Body of pancreas (tissue), 4 donors: ENCODE measurements around the gene ENTPD7. TPM values are rescaled to one million over a fixed set of nuclear protein-coding genes. Genes with fewer than 3 reads are reported as not detected.

Source experiments
- ATAC-seq: fragments of 150-250 bp; one replicate; pipeline ENCODE4 v1.9.1; 2016
- DNase-seq, 4 donors: peaks; one replicate each; pipeline ENCODE4 v3.0.0-alpha.2; 2019
- H3K27ac ChIP-seq, 4 donors: fragments of 200-600 bp; sonication (generic); 1 replicate in 3 of 4; 2 replicates in 1 of 4; pipeline versions ENCODE4 v1.5.1 to v1.6.1; 2016 to 2019; ENCODE audit warnings: mild to moderate bottlenecking in 1 of 4, mixed read lengths in 1 of 4, moderate library complexity in 1 of 4
- H3K27me3 ChIP-seq, 2 donors: fragments of 200-600 bp; sonication (generic); one replicate each; pipeline ENCODE4 v1.6.0; 2016; ENCODE audit warnings: mild to moderate bottlenecking in 1 of 2
- H3K36me3 ChIP-seq, 2 donors: fragments of 200-600 bp; sonication (generic); replicated peaks in 1 of 2; 2 replicates each; pipeline ENCODE4 v1.5.1; 2016; ENCODE audit warnings: low read depth in 2 of 2; ENCODE audit not compliant: insufficient read depth in 1 of 2
- H3K4me1 ChIP-seq: fragments of 200-600 bp; sonication (generic); one replicate; pipeline ENCODE4 v1.6.0; 2016
- H3K4me3 ChIP-seq, 2 donors: fragments of 200-600 bp; sonication (generic); 1 replicate in 1 of 2; 2 replicates in 1 of 2; pipeline ENCODE4 v1.5.1; 2016 to 2019
- H3K9me3 ChIP-seq, 3 donors: fragments of 200-600 bp; sonication (generic); 1 replicate in 2 of 3; 2 replicates in 1 of 3; pipeline ENCODE4 v1.5.1; 2016
- POLR2A ChIP-seq, 3 donors: fragments of 450-650 bp; IDR thresholded peaks; one replicate each; pipeline ENCODE4 v1.6.1; 2016; ENCODE audit warnings: antibody characterized with exemption in 3 of 3, mild to moderate bottlenecking in 2 of 3
- WGBS, 2 donors: methylation state at CpG; one replicate each; pipeline ENCODE4 v1.1.5; 2017; 5-methylcytosine and 5-hydroxymethylcytosine counted together
- intact Hi-C: fragments of 100-400 bp; cut with DNase I; formaldehyde crosslinking; loops from one replicate; pipeline ENCODE4 v1.15.1; 2023
- total RNA-seq, 2 donors: library from RNA; depleted of rRNA; stranded (reverse); fragments of >200 nt; gene quantifications; one replicate each; pipeline ENCODE4 v1.1.0, GENCODE V29; 2016
- TF ChIP-seq, protein P1 (sequence below), 7 experiments: fragments of 450-650 bp in 4 of 7; fragments of 200-600 bp in 3 of 7; sonication (generic) in 3 of 7; IDR thresholded peaks; one replicate each; pipeline ENCODE4 v1.5.1; 2016 to 2019; ENCODE audit warnings: antibody characterized with exemption in 7 of 7

The ENTPD7 gene
- total RNA-seq, 2 donors from 2014 or later: 9.3 to 17.1 TPM

- no peak for TF ChIP-seq POLR2A (IDR thresholded peaks at IDR 0.05)
- TF ChIP-seq, protein P1, sequence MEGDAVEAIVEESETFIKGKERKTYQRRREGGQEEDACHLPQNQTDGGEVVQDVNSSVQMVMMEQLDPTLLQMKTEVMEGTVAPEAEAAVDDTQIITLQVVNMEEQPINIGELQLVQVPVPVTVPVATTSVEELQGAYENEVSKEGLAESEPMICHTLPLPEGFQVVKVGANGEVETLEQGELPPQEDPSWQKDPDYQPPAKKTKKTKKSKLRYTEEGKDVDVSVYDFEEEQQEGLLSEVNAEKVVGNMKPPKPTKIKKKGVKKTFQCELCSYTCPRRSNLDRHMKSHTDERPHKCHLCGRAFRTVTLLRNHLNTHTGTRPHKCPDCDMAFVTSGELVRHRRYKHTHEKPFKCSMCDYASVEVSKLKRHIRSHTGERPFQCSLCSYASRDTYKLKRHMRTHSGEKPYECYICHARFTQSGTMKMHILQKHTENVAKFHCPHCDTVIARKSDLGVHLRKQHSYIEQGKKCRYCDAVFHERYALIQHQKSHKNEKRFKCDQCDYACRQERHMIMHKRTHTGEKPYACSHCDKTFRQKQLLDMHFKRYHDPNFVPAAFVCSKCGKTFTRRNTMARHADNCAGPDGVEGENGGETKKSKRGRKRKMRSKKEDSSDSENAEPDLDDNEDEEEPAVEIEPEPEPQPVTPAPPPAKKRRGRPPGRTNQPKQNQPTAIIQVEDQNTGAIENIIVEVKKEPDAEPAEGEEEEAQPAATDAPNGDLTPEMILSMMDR (IDR thresholded peaks at IDR 0.05): no peak
- Histone ChIP-seq H3K4me1 (no peaks in the 10 kb centered on the region), H3K27ac (no peak overlapping the region), H3K27me3 (no peaks in the 10 kb centered on the region), H3K4me3 (no peak overlapping the region), H3K36me3 (no peaks in the 10 kb centered on the region), H3K9me3 (no peaks in the 10 kb centered on the region)
- ATAC-seq: no peak
- intact Hi-C loops: no loop called here
- no peak for DNase-seq
- WGBS, 2 donors: 81 to 89% methylated on average over 2 of the region's 2 CpGs
These were observed 11.6 kb upstream of the ENTPD7 start for GRCh38 chr10:99647601-99648151.

- no peaks in the 10 kb centered on the region for H3K9me3 ChIP-seq
- H3K4me3 ChIP-seq: no peak overlapping the region
- no peaks in the 10 kb centered on the region for H3K36me3 ChIP-seq
- no peaks in the 10 kb centered on the region for H3K27me3 ChIP-seq
- intact Hi-C loops: no loop called here
- TF ChIP-seq, protein P1 (IDR thresholded peaks at IDR 0.05): no peak
- TF ChIP-seq POLR2A (IDR thresholded peaks at IDR 0.05): no peak
- WGBS, 2 donors: 0% methylated on average over 1 of the region's 1 CpG
- no peak overlapping the region for H3K27ac ChIP-seq
- ATAC-seq (no peak), DNase-seq (no peak)
- no peaks in the 10 kb centered on the region for H3K4me1 ChIP-seq
These were observed 10.6 kb upstream of the ENTPD7 start for GRCh38 chr10:99648717-99649116.

GRCh38 chr10:99652800-99653390, 6.4 kb upstream of the ENTPD7 start:
- no peaks in the 10 kb centered on the region for H3K9me3 ChIP-seq
- TF ChIP-seq, protein P1 (IDR thresholded peaks at IDR 0.05): no peak
- no peak for TF ChIP-seq POLR2A (IDR thresholded peaks at IDR 0.05)
- ATAC-seq: no peak
- no peak overlapping the region for H3K27ac ChIP-seq
- H3K4me1 ChIP-seq: no peaks in the 10 kb centered on the region
- no peaks in the 10 kb centered on the region for H3K27me3 ChIP-seq
- intact Hi-C loops: no loop called here
- H3K4me3 ChIP-seq: no peak overlapping the region
- WGBS, 2 donors: 79% methylated on average over 4 of the region's 4 CpGs
- no peak for DNase-seq
- no peaks in the 10 kb centered on the region for H3K36me3 ChIP-seq

- no peaks in the 10 kb centered on the region for H3K36me3 ChIP-seq
- no peak for ATAC-seq
- no peak for TF ChIP-seq POLR2A (IDR thresholded peaks at IDR 0.05)
- H3K27me3 ChIP-seq: no peaks in the 10 kb centered on the region
- H3K4me1 ChIP-seq: peaks cover 4% of the 10 kb centered on the region
- WGBS, 2 donors: 84 to 88% methylated on average over 9 of the region's 9 CpGs
- no peak overlapping the region for H3K4me3 ChIP-seq
- no peak overlapping the region for H3K27ac ChIP-seq
- DNase-seq: no peak
- intact Hi-C loops: no loop called here
- H3K9me3 ChIP-seq: no peaks in the 10 kb centered on the region
These were observed 4.7 kb upstream of the ENTPD7 start for GRCh38 chr10:99654390-99655175.

DNA sequence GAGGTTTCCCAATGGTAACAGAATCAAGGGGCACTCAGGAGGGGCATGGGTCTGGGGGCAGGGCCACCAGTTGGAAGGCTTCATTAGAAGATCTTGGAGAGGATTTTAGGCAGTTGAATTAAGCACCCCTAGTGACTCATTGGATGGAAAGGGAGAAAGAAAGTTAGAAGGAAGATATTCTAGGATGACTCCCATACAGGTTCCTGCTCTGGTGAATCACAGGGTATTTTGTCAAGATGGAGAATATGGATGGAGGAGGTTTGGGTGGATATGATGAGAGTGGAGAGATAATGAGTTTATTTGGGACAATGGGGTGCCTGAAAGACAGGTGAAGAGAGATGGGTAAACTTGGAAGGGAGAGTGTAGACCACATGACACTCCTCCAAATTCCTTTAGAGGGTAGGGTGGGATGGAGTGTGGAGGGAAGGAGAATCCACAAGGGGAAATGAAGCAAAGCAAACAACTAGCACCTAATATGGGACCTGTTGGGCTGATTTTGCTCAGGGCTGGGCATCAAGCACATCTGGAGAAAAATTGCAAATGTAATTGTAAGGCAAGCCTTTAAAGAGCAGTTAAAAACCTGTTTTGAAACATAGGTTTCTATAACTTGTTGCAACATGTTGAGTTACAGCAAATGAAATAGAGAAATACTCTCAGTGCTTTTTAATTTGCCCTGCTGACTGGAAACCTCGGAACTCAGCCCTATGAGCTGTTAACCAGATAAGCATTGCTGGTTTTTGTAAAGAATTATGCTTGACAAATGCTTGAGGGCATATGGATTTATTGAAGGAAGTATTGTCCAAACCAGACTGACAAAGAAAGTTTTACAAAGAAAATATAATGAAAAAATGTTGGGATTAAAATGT, 2.9 kb upstream of the ENTPD7 start:
- no peak for TF ChIP-seq POLR2A (IDR thresholded peaks at IDR 0.05)
- TF ChIP-seq, protein P1 (IDR thresholded peaks at IDR 0.05): no peak
- Histone ChIP-seq H3K36me3 (no peaks in the 10 kb centered on the region), H3K9me3 (no peaks in the 10 kb centered on the region), H3K27me3 (no peaks in the 10 kb centered on the region), H3K4me1 (peaks cover 14% of the 10 kb centered on the region), H3K4me3 (no peak overlapping the region), H3K27ac (no peak overlapping the region)
- intact Hi-C loops: no loop called here
- no peak for ATAC-seq
- no peak for DNase-seq
- 0% methylated on average over 1 of the region's 1 CpG for WGBS, 2 donors
